ENCODE data around the gene ATXN1. TPM values are rescaled to one million over a fixed set of nuclear protein-coding genes. Genes with fewer than 3 reads are reported as not detected.

Gene ATXN1
- total RNA-seq, 2 experiments from 2014 or later: 83.1 to 89.4 TPM

- H3K27me3 Mint-ChIP-seq: no peaks in the 10 kb centered on the region
- peaks cover 18% of the 10 kb centered on the region for H3K36me3 Mint-ChIP-seq (ENCODE audit: low read depth)
- H3K27ac Mint-ChIP-seq: no peak overlapping the region
- ChIA-PET POLR2A (no interaction called here), CTCF (interaction anchor here (1.1 kb wide), 1 partner anchor 66 kb away, joined by 3 read pairs; no protein-coding TSS in a partner anchor)
- no peaks in the 10 kb centered on the region for H3K9me3 Mint-ChIP-seq
- H3K4me3 Mint-ChIP-seq: no peak overlapping the region
- peaks cover 21% of the 10 kb centered on the region for H3K4me1 Mint-ChIP-seq
- no peak for DNase-seq
Measured at GRCh38 chr6:16313732-16314131, 447.5 kb downstream of the ATXN1 start.

GRCh38 chr6:16311763-16312162 is 449.5 kb downstream of the ATXN1 start:
- CTCF ChIA-PET: interaction anchor here (0.6 kb wide), 1 partner anchor 461 kb away, joined by 4 read pairs; no protein-coding TSS in a partner anchor
- no peak overlapping the region for H3K27ac Mint-ChIP-seq
- no peak for DNase-seq
- POLR2A ChIA-PET: no interaction called here
- H3K36me3 Mint-ChIP-seq (ENCODE audit: low read depth): peaks cover 22% of the 10 kb centered on the region
- H3K4me1 Mint-ChIP-seq: peaks cover 3% of the 10 kb centered on the region
- no peak overlapping the region for H3K4me3 Mint-ChIP-seq
- H3K9me3 Mint-ChIP-seq: no peaks in the 10 kb centered on the region
- no peaks in the 10 kb centered on the region for H3K27me3 Mint-ChIP-seq

DNA sequence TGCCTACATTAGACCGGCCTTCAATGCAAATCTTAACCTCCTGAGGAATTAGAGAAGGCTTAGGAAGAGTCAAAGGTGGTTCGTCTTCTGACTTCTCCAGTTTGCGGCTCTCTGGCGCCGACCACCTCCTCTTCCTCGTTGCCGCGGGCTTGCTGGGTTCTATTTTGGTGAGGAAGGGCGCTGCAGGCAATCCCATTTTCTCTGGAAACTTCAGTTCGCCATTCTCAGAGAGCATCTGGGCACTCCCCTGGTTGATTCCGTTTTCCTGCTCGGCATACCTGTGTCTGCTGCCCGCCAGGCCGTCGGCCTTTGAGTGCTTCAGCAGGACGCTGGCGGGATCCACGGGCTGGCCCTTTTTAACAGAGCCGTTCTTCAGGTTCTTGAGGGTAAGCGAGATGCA is 454.9 kb downstream of the ATXN1 start:
- peaks cover 53% of the 10 kb centered on the region for H3K36me3 Mint-ChIP-seq (ENCODE audit: low read depth)
- no peak overlapping the region for H3K4me3 Mint-ChIP-seq

DNA sequence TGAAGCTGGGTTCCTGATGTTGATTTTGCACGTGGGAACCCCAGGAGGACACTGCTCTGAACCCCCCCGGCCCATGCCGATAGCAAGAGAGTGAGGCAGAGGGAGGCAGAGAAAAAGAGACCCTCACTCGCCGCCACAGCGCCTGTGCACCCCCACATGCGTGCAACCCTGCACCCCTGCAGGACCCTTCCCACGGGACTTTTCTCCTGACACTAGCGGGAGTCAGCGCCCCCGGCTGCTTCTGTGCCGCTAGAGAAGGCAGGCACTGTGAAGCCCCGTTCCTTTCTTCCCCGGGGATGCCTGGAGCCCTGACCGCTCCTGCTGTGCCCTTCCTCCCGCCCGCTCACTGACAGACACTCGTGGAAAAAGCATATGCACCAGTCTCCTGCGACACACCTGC is 455.5 kb downstream of the ATXN1 start:
- Mint-ChIP-seq H3K36me3 (ENCODE audit: low read depth) (peaks cover 53% of the 10 kb centered on the region), H3K4me3 (no peak overlapping the region), H3K9me3 (no peaks in the 10 kb centered on the region), H3K4me1 (peaks cover 3% of the 10 kb centered on the region), H3K27me3 (no peaks in the 10 kb centered on the region), H3K27ac (no peak overlapping the region)
- ChIA-PET POLR2A (no interaction called here), CTCF (no interaction called here)
- DNase-seq: no peak

More for the DNA sequence above, 454.9 kb downstream of the ATXN1 start:
- POLR2A ChIA-PET: no interaction called here
- no peak for DNase-seq
- Mint-ChIP-seq H3K4me1 (peaks cover 3% of the 10 kb centered on the region), H3K27me3 (no peaks in the 10 kb centered on the region), H3K9me3 (no peaks in the 10 kb centered on the region), H3K27ac (no peak overlapping the region)
- CTCF ChIA-PET: no interaction called here

- Mint-ChIP-seq H3K4me1 (peaks cover 3% of the 10 kb centered on the region), H3K27ac (no peak overlapping the region), H3K9me3 (no peaks in the 10 kb centered on the region), H3K36me3 (ENCODE audit: low read depth) (peaks cover 56% of the 10 kb centered on the region), H3K27me3 (no peaks in the 10 kb centered on the region), H3K4me3 (no peak overlapping the region)
- POLR2A ChIA-PET: no interaction called here
- no peak for DNase-seq
- CTCF ChIA-PET: no interaction called here
Measured at GRCh38 chr6:16305246-16305725, 456.0 kb downstream of the ATXN1 start.

DNA sequence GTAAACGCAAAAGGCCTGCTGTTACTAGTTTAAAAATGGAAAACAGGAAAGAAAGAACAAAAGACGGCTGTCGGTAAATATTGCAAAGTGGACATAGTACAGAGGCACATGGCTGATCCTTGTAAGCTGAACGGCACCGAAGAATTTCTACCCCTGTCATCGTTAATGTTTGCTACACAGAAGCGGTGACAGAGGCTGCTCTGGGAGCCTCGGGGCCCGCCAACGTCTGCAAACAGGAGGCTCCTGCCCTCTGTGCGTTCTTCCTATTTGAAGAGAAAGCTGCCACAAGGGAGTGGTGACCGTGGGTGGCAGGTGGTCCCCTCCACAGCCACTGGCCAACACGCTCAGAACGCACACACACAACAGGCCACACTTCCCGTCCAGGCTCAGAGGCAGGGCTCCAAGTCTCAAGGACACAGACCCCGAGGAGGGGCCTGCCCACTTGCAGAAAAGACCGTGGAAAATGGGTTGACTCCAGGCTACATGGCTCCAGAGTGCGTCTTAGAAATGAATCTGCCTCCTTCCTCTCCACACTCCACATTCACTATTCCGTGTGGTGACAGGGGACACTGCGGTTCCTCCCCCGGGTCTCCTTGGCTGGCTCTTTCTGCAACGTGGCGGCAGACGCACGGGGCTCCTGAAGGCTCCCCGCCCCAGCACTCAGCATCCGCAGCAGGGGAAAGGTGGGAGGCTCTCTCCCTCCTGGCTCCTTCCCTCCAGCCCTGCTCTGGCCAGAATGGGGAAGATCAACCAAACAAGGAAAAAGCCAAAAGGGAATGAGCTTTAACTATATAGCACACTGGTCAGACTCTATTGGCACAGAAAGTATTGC is 458.3 kb downstream of the ATXN1 start:
- CTCF ChIA-PET: interaction anchor here (0.7 kb wide), 1 partner anchor 29 kb away, joined by 3 read pairs; no protein-coding TSS in a partner anchor
- Mint-ChIP-seq H3K27me3 (no peaks in the 10 kb centered on the region), H3K27ac (no peak overlapping the region), H3K36me3 (ENCODE audit: low read depth) (peaks cover 44% of the 10 kb centered on the region), H3K4me3 (no peak overlapping the region), H3K9me3 (no peaks in the 10 kb centered on the region), H3K4me1 (peaks cover 3% of the 10 kb centered on the region)
- DNase-seq: no peak
- POLR2A ChIA-PET: interaction anchor here (0.6 kb wide), 1 partner anchor 39 kb away, joined by 3 read pairs; no protein-coding TSS in a partner anchor

DNA sequence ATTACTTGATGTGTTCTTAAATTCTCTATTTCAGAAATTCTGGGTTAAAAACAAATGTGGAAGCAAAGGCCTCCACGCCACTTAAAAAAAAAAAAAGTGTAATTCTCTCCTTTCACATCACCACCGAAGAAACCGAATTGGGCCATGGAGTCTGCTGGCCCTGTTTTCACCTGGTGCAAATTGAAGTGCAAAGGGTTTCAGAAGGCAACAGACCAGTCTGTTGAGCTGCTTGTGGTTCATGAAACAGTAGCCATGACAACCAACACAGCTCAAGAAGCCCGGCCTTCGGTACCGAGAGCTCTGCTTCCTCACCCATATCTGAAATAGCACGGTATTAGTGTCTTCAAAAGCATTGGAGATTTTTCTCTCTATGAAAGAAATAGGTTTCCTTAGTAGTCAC is 459.7 kb downstream of the ATXN1 start:
- ChIA-PET POLR2A (no interaction called here), CTCF (interaction anchor here (1.0 kb wide), 1 partner anchor 15 kb away, joined by 5 read pairs; no protein-coding TSS in a partner anchor)
- Mint-ChIP-seq H3K36me3 (ENCODE audit: low read depth) (peaks cover 35% of the 10 kb centered on the region), H3K27me3 (no peaks in the 10 kb centered on the region), H3K27ac (no peak overlapping the region), H3K4me1 (peaks cover 3% of the 10 kb centered on the region), H3K4me3 (no peak overlapping the region), H3K9me3 (no peaks in the 10 kb centered on the region)
- DNase-seq: no peak

DNA sequence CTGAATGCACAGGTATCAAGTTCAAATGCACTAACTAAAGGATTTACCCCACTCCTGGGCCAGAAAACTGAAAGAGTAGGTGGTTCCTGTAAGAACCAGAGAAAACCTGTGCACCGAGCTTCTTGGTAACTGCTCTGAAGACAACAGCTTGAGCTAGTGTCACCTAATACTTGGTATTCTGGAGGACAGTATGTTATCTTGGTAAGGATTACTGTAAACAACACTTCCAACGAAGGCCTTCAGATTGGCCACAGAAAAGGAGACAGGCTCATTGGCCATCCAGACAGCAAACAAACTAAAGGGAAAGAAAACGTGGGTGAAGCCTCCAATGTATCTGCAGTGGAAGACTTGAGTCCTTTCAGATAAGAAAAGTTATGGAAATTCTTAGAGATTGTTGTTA is 461.4 kb downstream of the ATXN1 start:
- Mint-ChIP-seq H3K36me3 (ENCODE audit: low read depth) (peaks cover 21% of the 10 kb centered on the region), H3K4me3 (no peak overlapping the region), H3K27ac (no peak overlapping the region), H3K4me1 (no peaks in the 10 kb centered on the region), H3K27me3 (no peaks in the 10 kb centered on the region), H3K9me3 (no peaks in the 10 kb centered on the region)
- ChIA-PET CTCF (no interaction called here), POLR2A (no interaction called here)
- DNase-seq: no peak

DNA sequence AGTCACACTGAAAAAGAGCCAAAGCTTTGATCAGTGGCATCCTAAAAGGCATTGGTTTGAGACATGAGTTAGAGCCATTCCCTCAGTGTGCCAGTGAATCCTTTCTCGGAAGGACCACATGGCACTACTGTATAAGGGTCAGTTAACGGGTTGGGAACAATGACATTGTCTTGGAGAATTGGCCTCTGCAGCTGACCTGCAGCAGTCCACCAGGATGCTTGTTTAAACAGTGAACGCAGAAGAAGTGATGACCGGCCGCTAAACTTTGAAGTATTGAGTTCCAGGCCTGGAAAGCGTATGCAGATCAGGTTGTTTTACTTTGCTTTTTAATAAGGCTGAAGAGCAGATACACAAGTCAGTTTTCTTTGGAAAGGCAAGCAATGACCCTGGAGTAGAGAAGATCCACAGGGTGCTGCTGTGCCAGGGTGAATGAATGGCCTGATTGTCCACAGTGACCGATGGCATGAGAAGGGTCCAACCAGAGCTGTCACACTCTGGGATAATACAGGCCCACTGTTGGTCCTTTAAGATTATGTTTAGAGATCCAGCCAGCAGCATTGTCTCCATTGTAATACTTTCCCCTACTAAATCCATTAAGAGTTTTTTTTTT is 465.1 kb downstream of the ATXN1 start:
- Mint-ChIP-seq H3K27ac (no peak overlapping the region), H3K9me3 (no peaks in the 10 kb centered on the region), H3K27me3 (no peaks in the 10 kb centered on the region), H3K4me1 (no peaks in the 10 kb centered on the region), H3K36me3 (ENCODE audit: low read depth) (peaks cover 3% of the 10 kb centered on the region), H3K4me3 (no peak overlapping the region)
- no peak for DNase-seq
- POLR2A ChIA-PET: no interaction called here
- CTCF ChIA-PET: no interaction called here

GRCh38 chr6:16295471-16295870 is 465.8 kb downstream of the ATXN1 start:
- POLR2A ChIA-PET: no interaction called here

GRCh38 chr6:16295060-16295459 is 466.2 kb downstream of the ATXN1 start:
- Mint-ChIP-seq H3K4me1 (no peaks in the 10 kb centered on the region), H3K36me3 (ENCODE audit: low read depth) (no peaks in the 10 kb centered on the region), H3K4me3 (no peak overlapping the region), H3K27me3 (no peaks in the 10 kb centered on the region), H3K9me3 (no peaks in the 10 kb centered on the region), H3K27ac (no peak overlapping the region)
- ChIA-PET POLR2A (no interaction called here), CTCF (no interaction called here)
- no peak for DNase-seq

More at GRCh38 chr6:16295471-16295870, 465.8 kb downstream of the ATXN1 start:
- Mint-ChIP-seq H3K9me3 (no peaks in the 10 kb centered on the region), H3K36me3 (ENCODE audit: low read depth) (no peaks in the 10 kb centered on the region), H3K4me3 (no peak overlapping the region), H3K4me1 (no peaks in the 10 kb centered on the region), H3K27ac (no peak overlapping the region), H3K27me3 (no peaks in the 10 kb centered on the region)
- DNase-seq: no peak
- CTCF ChIA-PET: no interaction called here

DNA sequence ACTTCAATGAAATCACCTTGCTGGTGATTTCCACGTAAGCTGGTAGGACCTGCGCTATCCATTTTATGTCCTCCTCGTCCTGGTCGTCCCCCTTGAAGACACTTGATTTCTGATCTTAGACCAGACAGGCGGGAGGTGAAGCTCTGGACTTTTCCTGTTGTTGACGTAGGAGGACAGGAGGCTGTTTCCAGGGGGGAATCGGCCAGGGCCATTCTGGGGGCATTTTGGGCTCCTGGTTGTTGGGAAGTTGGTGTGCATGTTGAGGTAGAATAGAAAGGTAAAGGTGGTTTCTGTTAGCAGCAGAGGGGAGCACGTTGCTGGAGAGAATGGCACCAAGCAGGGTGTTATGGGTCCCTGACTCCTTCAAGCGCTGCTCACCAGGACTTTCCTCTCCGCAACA is 466.9 kb downstream of the ATXN1 start:
- H3K27me3 Mint-ChIP-seq: no peaks in the 10 kb centered on the region
- POLR2A ChIA-PET: no interaction called here
- no peak overlapping the region for H3K4me3 Mint-ChIP-seq
- no peaks in the 10 kb centered on the region for H3K4me1 Mint-ChIP-seq
- DNase-seq: no peak
- CTCF ChIA-PET: no interaction called here
- no peak overlapping the region for H3K27ac Mint-ChIP-seq
- no peaks in the 10 kb centered on the region for H3K36me3 Mint-ChIP-seq (ENCODE audit: low read depth)
- H3K9me3 Mint-ChIP-seq: no peaks in the 10 kb centered on the region

DNA sequence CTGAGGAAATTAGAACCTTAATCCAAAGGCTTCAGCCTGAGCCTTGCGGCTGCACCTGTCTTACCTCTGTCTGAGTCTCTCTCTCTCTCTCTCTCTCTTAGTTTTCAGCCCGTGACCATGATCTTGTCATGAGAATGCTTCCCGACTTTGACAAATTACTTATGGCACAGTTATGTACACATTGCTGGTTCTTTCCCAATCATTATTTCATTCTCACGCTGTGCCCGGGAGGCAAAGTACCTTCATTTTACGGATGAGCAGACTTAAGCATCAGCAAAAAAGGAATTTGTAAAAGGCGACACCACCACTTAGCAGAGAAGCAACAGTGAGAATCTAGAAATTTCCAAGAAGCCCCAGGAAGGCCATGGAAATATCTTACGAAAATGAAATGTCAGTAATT is 468.3 kb downstream of the ATXN1 start:
- no peaks in the 10 kb centered on the region for H3K4me1 Mint-ChIP-seq
- CTCF ChIA-PET: no interaction called here
- H3K27ac Mint-ChIP-seq: no peak overlapping the region
- DNase-seq: no peak
- no peak overlapping the region for H3K4me3 Mint-ChIP-seq
- H3K9me3 Mint-ChIP-seq: no peaks in the 10 kb centered on the region
- POLR2A ChIA-PET: no interaction called here
- no peaks in the 10 kb centered on the region for H3K27me3 Mint-ChIP-seq
- no peaks in the 10 kb centered on the region for H3K36me3 Mint-ChIP-seq (ENCODE audit: low read depth)

DNA sequence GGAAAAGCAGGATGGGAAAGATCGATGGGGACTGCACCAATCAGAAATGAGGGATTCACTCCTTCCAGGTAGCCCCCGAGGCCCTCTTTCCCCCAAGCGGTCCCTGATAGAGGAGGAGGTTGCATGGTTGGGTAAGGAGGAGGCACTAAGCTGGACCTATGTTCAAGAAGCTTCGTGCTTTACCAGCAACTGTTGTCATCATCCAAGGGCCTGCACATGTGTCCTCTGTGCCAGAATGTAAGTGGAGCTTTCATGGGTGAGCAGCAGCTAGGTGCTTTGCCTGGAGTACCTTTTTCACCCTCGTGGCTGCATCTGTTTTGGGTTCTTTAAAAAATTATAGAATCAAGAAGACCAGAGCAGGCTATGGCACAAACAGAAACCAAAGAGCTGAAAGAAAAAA is 468.8 kb downstream of the ATXN1 start:
- ChIA-PET POLR2A (no interaction called here), CTCF (no interaction called here)
- no peak overlapping the region for H3K27ac Mint-ChIP-seq
- H3K4me1 Mint-ChIP-seq: no peaks in the 10 kb centered on the region
- H3K9me3 Mint-ChIP-seq: no peaks in the 10 kb centered on the region
- no peaks in the 10 kb centered on the region for H3K36me3 Mint-ChIP-seq (ENCODE audit: low read depth)
- no peaks in the 10 kb centered on the region for H3K27me3 Mint-ChIP-seq
- DNase-seq: no peak
- H3K4me3 Mint-ChIP-seq: no peak overlapping the region
